NB4 (cell line): Measurements from ENCODE around the gene TRIO.

Experiments used
- POLR2A ChIP-seq: IDR thresholded peaks from 2 replicates; pipeline ENCODE4 v1.6.1; 2011; ENCODE audit warnings: mild to moderate bottlenecking; ENCODE audit not compliant: insufficient read length; ENCODE audit errors: extremely low read depth
- TF ChIP-seq, protein P1 (sequence below): IDR thresholded peaks from one replicate; pipeline ENCODE4 v1.5.1; 2012; ENCODE audit warnings: low read depth, low read length

DNA sequence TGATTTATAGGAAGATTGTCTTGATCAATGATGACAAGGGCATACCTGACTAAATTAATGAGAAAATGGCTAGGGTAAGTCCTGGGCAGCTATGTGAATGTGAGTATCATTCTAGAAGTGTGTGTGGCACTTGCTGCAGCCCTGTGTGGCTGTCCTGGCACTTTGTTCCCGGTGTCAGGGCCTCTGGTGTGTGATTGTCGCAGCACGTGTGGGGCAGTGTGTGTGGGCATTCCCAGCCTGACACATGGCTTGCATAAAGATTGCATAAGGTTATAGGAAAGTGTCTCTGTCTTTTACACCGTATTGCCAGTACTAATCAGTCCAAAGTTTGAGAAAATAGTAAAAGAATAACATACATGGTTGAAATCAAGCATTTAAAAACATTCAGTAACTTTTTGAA lies 74.4 kb downstream of the TRIO start:
- TF ChIP-seq, protein P1, sequence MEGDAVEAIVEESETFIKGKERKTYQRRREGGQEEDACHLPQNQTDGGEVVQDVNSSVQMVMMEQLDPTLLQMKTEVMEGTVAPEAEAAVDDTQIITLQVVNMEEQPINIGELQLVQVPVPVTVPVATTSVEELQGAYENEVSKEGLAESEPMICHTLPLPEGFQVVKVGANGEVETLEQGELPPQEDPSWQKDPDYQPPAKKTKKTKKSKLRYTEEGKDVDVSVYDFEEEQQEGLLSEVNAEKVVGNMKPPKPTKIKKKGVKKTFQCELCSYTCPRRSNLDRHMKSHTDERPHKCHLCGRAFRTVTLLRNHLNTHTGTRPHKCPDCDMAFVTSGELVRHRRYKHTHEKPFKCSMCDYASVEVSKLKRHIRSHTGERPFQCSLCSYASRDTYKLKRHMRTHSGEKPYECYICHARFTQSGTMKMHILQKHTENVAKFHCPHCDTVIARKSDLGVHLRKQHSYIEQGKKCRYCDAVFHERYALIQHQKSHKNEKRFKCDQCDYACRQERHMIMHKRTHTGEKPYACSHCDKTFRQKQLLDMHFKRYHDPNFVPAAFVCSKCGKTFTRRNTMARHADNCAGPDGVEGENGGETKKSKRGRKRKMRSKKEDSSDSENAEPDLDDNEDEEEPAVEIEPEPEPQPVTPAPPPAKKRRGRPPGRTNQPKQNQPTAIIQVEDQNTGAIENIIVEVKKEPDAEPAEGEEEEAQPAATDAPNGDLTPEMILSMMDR: no peak
- no peak for TF ChIP-seq POLR2A
